Naive thymus-derived CD4-positive, alpha-beta T cell (primary cell): Measurements from ENCODE around the gene EPHB1. TPM values are rescaled to one million over a fixed set of nuclear protein-coding genes. Genes with fewer than 3 reads are reported as not detected.

ENCODE experiments used
- ATAC-seq: fragments of 150-1000 bp; cut with Tn5 transposase; 2 replicates; pipeline ENCODE4 v1.10.0; 2021; ENCODE audit warnings: mild to moderate bottlenecking, moderate library complexity
- CTCF ChIA-PET: fragments of 350-600 bp; sonication (Branson Sonifier 250); formaldehyde crosslinking; loops from one replicate; lab custom pipeline; 2021; ENCODE audit warnings: antibody characterized with exemption; lab: Charles Lee
- POLR2A ChIA-PET: fragments of 350-600 bp; sonication (Branson Sonifier 250); formaldehyde crosslinking; loops from one replicate; lab custom pipeline; 2021; ENCODE audit warnings: antibody characterized with exemption, inconsistent platforms; lab: Charles Lee
- DNase-seq, 9 donors: peaks; one replicate each; pipeline versions ENCODE4 v3.0.0 to v3.0.0-alpha.2; 2020 to 2022; ENCODE audit warnings: mixed read lengths in 1 of 9
- H3K27ac ChIP-seq: one replicate; pipeline ENCODE4 v1.7.0; 2013; ENCODE audit warnings: mild to moderate bottlenecking, low read depth, low read length, moderate library complexity
- H3K27me3 ChIP-seq, 2 donors: one replicate each; pipeline ENCODE4 v1.7.0; 2013; ENCODE audit warnings: low read length in 2 of 2, mild to moderate bottlenecking in 2 of 2, moderate library complexity in 2 of 2; ENCODE audit not compliant: control insufficient read depth in 2 of 2, insufficient read depth in 2 of 2
- H3K36me3 ChIP-seq, 3 experiments: 1 replicate in 2 of 3; 2 replicates in 1 of 3; pipeline ENCODE4 v1.7.0; 2013; ENCODE audit warnings: low read length in 3 of 3, mild to moderate bottlenecking in 3 of 3, moderate library complexity in 1 of 3; ENCODE audit not compliant: insufficient read depth in 3 of 3, control insufficient read depth in 2 of 3
- H3K4me1 ChIP-seq, 2 donors: one replicate each; pipeline ENCODE4 v1.7.0; 2013; ENCODE audit warnings: low read length in 2 of 2, mild to moderate bottlenecking in 2 of 2, moderate library complexity in 1 of 2; ENCODE audit not compliant: control insufficient read depth in 2 of 2, insufficient read depth in 2 of 2
- H3K4me3 ChIP-seq: 2 replicates; pipeline ENCODE4 v1.7.0; 2013; ENCODE audit warnings: mild to moderate bottlenecking, low read length
- H3K9me3 ChIP-seq, 3 experiments: 1 replicate in 2 of 3; 2 replicates in 1 of 3; pipeline ENCODE4 v1.7.0; 2013; ENCODE audit warnings: low read length in 3 of 3; ENCODE audit not compliant: control insufficient read depth in 2 of 3
- H3K27ac Mint-ChIP-seq, 9 donors: one replicate each; pipeline ENCODE4 v1.8.0; 2020 to 2022; ENCODE audit warnings: mixed read lengths in 9 of 9, mild to moderate bottlenecking in 8 of 9, moderate library complexity in 5 of 9, inconsistent platforms in 2 of 9
- H3K27me3 Mint-ChIP-seq, 5 donors: one replicate each; pipeline ENCODE4 v1.8.0; 2021 to 2022; ENCODE audit warnings: mixed read lengths in 5 of 5, mild to moderate bottlenecking in 1 of 5
- H3K36me3 Mint-ChIP-seq, 5 donors: one replicate each; pipeline ENCODE4 v1.8.0; 2020 to 2022; ENCODE audit warnings: mixed read lengths in 5 of 5, mild to moderate bottlenecking in 3 of 5, inconsistent platforms in 1 of 5
- H3K4me1 Mint-ChIP-seq, 7 donors: one replicate each; pipeline ENCODE4 v1.8.0; 2020 to 2022; ENCODE audit warnings: mixed read lengths in 7 of 7, mild to moderate bottlenecking in 3 of 7, inconsistent platforms in 1 of 7
- H3K4me3 Mint-ChIP-seq, 10 donors: one replicate each; pipeline ENCODE4 v1.8.0; 2020 to 2022; ENCODE audit warnings: mild to moderate bottlenecking in 10 of 10, mixed read lengths in 10 of 10, moderate library complexity in 6 of 10, inconsistent platforms in 2 of 10
- H3K9me3 Mint-ChIP-seq, 11 donors: one replicate each; pipeline ENCODE4 v1.8.0; 2020 to 2022; ENCODE audit warnings: mixed read lengths in 11 of 11, mild to moderate bottlenecking in 4 of 11, inconsistent platforms in 1 of 11, moderate library complexity in 1 of 11
- intact Hi-C, 2 donors: fragments of 100-400 bp; cut with micrococcal nuclease; formaldehyde crosslinking; loops; one replicate each; pipeline ENCODE4 v1.15.1; 2023
- polyA plus RNA-seq, 2 donors: library from polyadenylated mRNA; unstranded; fragments of 300-500 nt; fragmentation: Illumina TruSeq; gene quantifications; one replicate each; pipeline ENCODE4 v1.2.3, GENCODE V29; 2021
- total RNA-seq, 6 experiments: library from RNA in 5 of 6; stranded (reverse) in 5 of 6; gene quantifications; 1 replicate in 5 of 6; 2 replicates in 1 of 6; pipeline ENCODE4 v1.2.3 and lab custom pipeline; 2021 to 2026

EPHB1 gene
- total and polyA plus RNA-seq, 7 experiments from 2014 or later, result 1.6 to 2.2 (median 1.8) TPM; not detected in 4

GRCh38 chr3:135242285-135242684, 447.2 kb downstream of the EPHB1 start:
- Histone ChIP-seq H3K27me3 (no peaks in the 10 kb centered on the region), H3K36me3 (no peaks in the 10 kb centered on the region), H3K4me3 (no peak overlapping the region), H3K4me1 (no peaks in the 10 kb centered on the region), H3K27ac (no peak overlapping the region), H3K9me3 (no peaks in the 10 kb centered on the region)
- intact Hi-C loops, result no loop called here
- H3K9me3 Mint-ChIP-seq, result peaks cover 0 to 4% (median 0%) of the 10 kb centered on the region in 11 donors
- ChIA-PET POLR2A (no interaction called here), CTCF (no interaction called here)
- H3K27me3 Mint-ChIP-seq, result peaks cover 0 to 11% (median 8%) of the 10 kb centered on the region in 5 donors
- ATAC-seq (no peak), DNase-seq (no peak)
- no peak overlapping the region for H3K27ac Mint-ChIP-seq
- H3K4me3 Mint-ChIP-seq, result no peak overlapping the region
- no peaks in the 10 kb centered on the region for H3K36me3 Mint-ChIP-seq
- H3K4me1 Mint-ChIP-seq, result no peaks in the 10 kb centered on the region

- H3K4me1 ChIP-seq, result no peaks in the 10 kb centered on the region
- no peaks in the 10 kb centered on the region for H3K27me3 ChIP-seq
- POLR2A ChIA-PET, result no interaction called here
- H3K27ac ChIP-seq, result no peak overlapping the region
- Mint-ChIP-seq H3K27ac (no peak overlapping the region), H3K9me3 (peaks cover 0 to 12% (median 0%) of the 10 kb centered on the region in 11 donors), H3K4me1 (no peaks in the 10 kb centered on the region), H3K27me3 (peaks cover 0 to 11% (median 5%) of the 10 kb centered on the region in 5 donors), H3K36me3 (no peaks in the 10 kb centered on the region), H3K4me3 (no peak overlapping the region)
- ATAC-seq, result no peak
- intact Hi-C loops, result no loop called here
- DNase-seq, result no peak
- H3K9me3 ChIP-seq, result no peaks in the 10 kb centered on the region
- no peaks in the 10 kb centered on the region for H3K36me3 ChIP-seq
- CTCF ChIA-PET, result no interaction called here
- H3K4me3 ChIP-seq, result no peak overlapping the region
Measured at GRCh38 chr3:135243616-135244015, 448.6 kb downstream of the EPHB1 start.

GRCh38 chr3:135246027-135246426, 451.0 kb downstream of the EPHB1 start:
- Mint-ChIP-seq H3K4me1 (no peaks in the 10 kb centered on the region), H3K27ac (no peak overlapping the region), H3K36me3 (no peaks in the 10 kb centered on the region), H3K4me3 (no peak overlapping the region), H3K9me3 (peaks cover 0 to 11% (median 0%) of the 10 kb centered on the region in 11 donors), H3K27me3 (peaks cover 0 to 5% (median 0%) of the 10 kb centered on the region in 5 donors)
- DNase-seq (no peak), ATAC-seq (no peak)
- CTCF ChIA-PET, result no interaction called here
- H3K27me3 ChIP-seq, result no peaks in the 10 kb centered on the region
- no peaks in the 10 kb centered on the region for H3K36me3 ChIP-seq
- POLR2A ChIA-PET, result no interaction called here
- no peaks in the 10 kb centered on the region for H3K4me1 ChIP-seq
- H3K4me3 ChIP-seq, result no peak overlapping the region
- no peak overlapping the region for H3K27ac ChIP-seq
- H3K9me3 ChIP-seq, result no peaks in the 10 kb centered on the region
- intact Hi-C loops, result loop anchor here in 1 of 2 donors (5.0 kb wide), 1 partner anchor 449 kb away; the partner anchor contains the start of gene EPHB1

- Mint-ChIP-seq H3K4me1 (no peaks in the 10 kb centered on the region), H3K27me3 (peaks cover 0 to 2% (median 0%) of the 10 kb centered on the region in 5 donors), H3K36me3 (no peaks in the 10 kb centered on the region), H3K4me3 (no peak overlapping the region), H3K27ac (no peak overlapping the region), H3K9me3 (peaks cover 0 to 11% (median 0%) of the 10 kb centered on the region in 11 donors)
- Histone ChIP-seq H3K36me3 (no peaks in the 10 kb centered on the region), H3K4me3 (no peak overlapping the region), H3K9me3 (no peaks in the 10 kb centered on the region), H3K27ac (no peak overlapping the region), H3K27me3 (no peaks in the 10 kb centered on the region), H3K4me1 (no peaks in the 10 kb centered on the region)
- intact Hi-C loops, result loop anchor here in 1 of 2 donors (5.0 kb wide), 1 partner anchor 451 kb away; the partner anchor contains the start of gene EPHB1
- ATAC-seq, result no peak
- DNase-seq, result no peak
- ChIA-PET POLR2A (no interaction called here), CTCF (no interaction called here)
Measured at GRCh38 chr3:135248213-135248612, 453.2 kb downstream of the EPHB1 start.

- no peak overlapping the region for H3K27ac ChIP-seq
- CTCF ChIA-PET, result no interaction called here
- H3K4me1 Mint-ChIP-seq, result no peaks in the 10 kb centered on the region
- H3K36me3 Mint-ChIP-seq, result no peaks in the 10 kb centered on the region
- no peaks in the 10 kb centered on the region for H3K4me1 ChIP-seq
- POLR2A ChIA-PET, result no interaction called here
- DNase-seq, result no peak
- intact Hi-C loops, result loop anchor here in 1 of 2 donors (5.0 kb wide), 1 partner anchor 452 kb away; the partner anchor contains the start of gene EPHB1
- no peak overlapping the region for H3K4me3 Mint-ChIP-seq
- no peaks in the 10 kb centered on the region for H3K27me3 ChIP-seq
- no peaks in the 10 kb centered on the region for H3K27me3 Mint-ChIP-seq
- no peak overlapping the region for H3K27ac Mint-ChIP-seq
- peak; percentile 31 for ATAC-seq
- H3K9me3 ChIP-seq, result no peaks in the 10 kb centered on the region
- H3K36me3 ChIP-seq, result no peaks in the 10 kb centered on the region
- no peak overlapping the region for H3K4me3 ChIP-seq
- H3K9me3 Mint-ChIP-seq, result peaks cover 0 to 11% (median 0%) of the 10 kb centered on the region in 11 donors
Measured at GRCh38 chr3:135249186-135249585, 454.1 kb downstream of the EPHB1 start.

GRCh38 chr3:135258916-135259315, 463.9 kb downstream of the EPHB1 start:
- Mint-ChIP-seq H3K27me3 (peaks cover 0 to 20% (median 0%) of the 10 kb centered on the region in 5 donors), H3K4me3 (no peak overlapping the region), H3K4me1 (no peaks in the 10 kb centered on the region), H3K36me3 (peaks cover 0 to 8% (median 0%) of the 10 kb centered on the region in 5 donors), H3K9me3 (peaks cover 0 to 16% (median 7%) of the 10 kb centered on the region in 11 donors), H3K27ac (no peak overlapping the region)
- H3K36me3 ChIP-seq, result no peaks in the 10 kb centered on the region
- peaks cover 0 to 5% (median 0%) of the 10 kb centered on the region in 3 experiments for H3K9me3 ChIP-seq
- ATAC-seq (no peak), DNase-seq (no peak)
- CTCF ChIA-PET, result no interaction called here
- H3K4me1 ChIP-seq, result no peaks in the 10 kb centered on the region
- POLR2A ChIA-PET, result no interaction called here
- intact Hi-C loops, result no loop called here
- H3K27ac ChIP-seq, result no peak overlapping the region
- H3K27me3 ChIP-seq, result no peaks in the 10 kb centered on the region
- no peak overlapping the region for H3K4me3 ChIP-seq

- Histone ChIP-seq H3K9me3 (peaks cover 0 to 5% (median 0%) of the 10 kb centered on the region in 3 experiments), H3K36me3 (no peaks in the 10 kb centered on the region), H3K4me1 (no peaks in the 10 kb centered on the region), H3K27ac (no peak overlapping the region), H3K4me3 (no peak overlapping the region), H3K27me3 (no peaks in the 10 kb centered on the region)
- peaks cover 0 to 20% (median 0%) of the 10 kb centered on the region in 5 donors for H3K27me3 Mint-ChIP-seq
- no peaks in the 10 kb centered on the region for H3K4me1 Mint-ChIP-seq
- H3K9me3 Mint-ChIP-seq, result peaks cover 0 to 16% (median 9%) of the 10 kb centered on the region in 11 donors
- DNase-seq, result no peak
- peaks cover 0 to 8% (median 0%) of the 10 kb centered on the region in 5 donors for H3K36me3 Mint-ChIP-seq
- H3K4me3 Mint-ChIP-seq, result no peak overlapping the region
- POLR2A ChIA-PET, result no interaction called here
- intact Hi-C loops, result no loop called here
- CTCF ChIA-PET, result no interaction called here
- no peak for ATAC-seq
- no peak overlapping the region for H3K27ac Mint-ChIP-seq
Measured at GRCh38 chr3:135260025-135260424, 465.0 kb downstream of the EPHB1 start.
